Transverse colon (tissue), 4 donors: Measurements from ENCODE around the gene HELZ. TPM values are rescaled to one million over a fixed set of nuclear protein-coding genes. Genes with fewer than 3 reads are reported as not detected.

Experiments
- DNase-seq: peaks from one replicate; pipeline ENCODE4 v3.0.0-alpha.2; 2019
- H3K27ac ChIP-seq, 4 donors: fragments of 200-600 bp; sonication (generic); 2 replicates each; pipeline ENCODE4 v1.5.1; 2016 to 2018; ENCODE audit warnings: inconsistent platforms in 4 of 4
- H3K27me3 ChIP-seq: fragments of 200-600 bp; sonication (generic); 2 replicates; pipeline ENCODE4 v1.5.1; 2017; ENCODE audit warnings: inconsistent platforms
- H3K36me3 ChIP-seq, 4 donors: fragments of 200-600 bp; sonication (generic); 2 replicates each; pipeline ENCODE4 v1.5.1; 2017 to 2019; ENCODE audit warnings: inconsistent platforms in 4 of 4
- H3K4me1 ChIP-seq, 4 donors: fragments of 200-600 bp; sonication (generic); 2 replicates each; pipeline ENCODE4 v1.5.1; 2017 to 2020; ENCODE audit warnings: inconsistent platforms in 4 of 4
- H3K4me3 ChIP-seq, 4 donors: fragments of 200-600 bp; sonication (generic); 1 replicate in 1 of 4; 2 replicates in 3 of 4; pipeline versions ENCODE4 v1.5.1 to v1.6.1; 2017 to 2019; ENCODE audit warnings: inconsistent platforms in 4 of 4
- H3K9me3 ChIP-seq, 2 donors: fragments of 200-600 bp; sonication (generic); 2 replicates each; pipeline ENCODE4 v1.5.1; 2017 to 2019; ENCODE audit warnings: inconsistent platforms in 2 of 2
- EP300 ChIP-seq: sonication (generic); formaldehyde crosslinking; IDR thresholded peaks from one replicate; pipeline ENCODE4 v1.6.1; 2017; ENCODE audit warnings: antibody characterized with exemption, low read depth
- POLR2A ChIP-seq: fragments of 450-650 bp; IDR thresholded peaks from one replicate; pipeline ENCODE4 v1.6.1; 2016; ENCODE audit warnings: antibody characterized with exemption, mild to moderate bottlenecking, moderate library complexity
- POLR2AphosphoS5 ChIP-seq, 3 donors: sonication (generic); formaldehyde crosslinking; IDR thresholded peaks; one replicate each; pipeline ENCODE4 v1.6.1; 2016; ENCODE audit warnings: antibody characterized with exemption in 3 of 3
- WGBS, 2 donors: methylation state at CpG; one replicate each; pipeline ENCODE4 v1.1.5; 2018; ENCODE audit warnings: low coverage in 1 of 2; 5-methylcytosine and 5-hydroxymethylcytosine counted together
- in situ Hi-C, 4 donors: fragments of 200-750 bp; cut with MboI; loops; one replicate each; pipeline versions ENCODE4 v1.15.0 to v1.15.1; 2017; ENCODE audit warnings: low sequenced_read_pairs in 3 of 4, low pct_ligation_motif_present in 1 of 4, low pct_unique_long_range_greater_than_20kb in 1 of 4
- intact Hi-C: fragments of 100-400 bp; cut with DNase I; formaldehyde crosslinking; loops from one replicate; pipeline ENCODE4 v1.15.1; 2023; ENCODE audit warnings: low total_unique reads
- total RNA-seq, 4 donors: library from RNA; depleted of rRNA; stranded (reverse); fragments of >200 nt; gene quantifications; one replicate each; pipeline ENCODE4 v1.1.0, GENCODE V29; 2016
- TF ChIP-seq, protein P1 (sequence below), 5 experiments: fragments of 200-600 bp in 3 of 5; fragments of 450-650 bp in 2 of 5; sonication (generic) in 3 of 5; IDR thresholded peaks; 1 replicate in 2 of 5; 2 replicates in 3 of 5; pipeline ENCODE4 v1.5.1; 2016 to 2017; ENCODE audit warnings: antibody characterized with exemption in 5 of 5, inconsistent platforms in 3 of 5, mild to moderate bottlenecking in 2 of 5, moderate library complexity in 1 of 5

HELZ gene
- total RNA-seq, 4 donors from 2014 or later, result 31.8 to 126 (median 56.0) TPM

DNA sequence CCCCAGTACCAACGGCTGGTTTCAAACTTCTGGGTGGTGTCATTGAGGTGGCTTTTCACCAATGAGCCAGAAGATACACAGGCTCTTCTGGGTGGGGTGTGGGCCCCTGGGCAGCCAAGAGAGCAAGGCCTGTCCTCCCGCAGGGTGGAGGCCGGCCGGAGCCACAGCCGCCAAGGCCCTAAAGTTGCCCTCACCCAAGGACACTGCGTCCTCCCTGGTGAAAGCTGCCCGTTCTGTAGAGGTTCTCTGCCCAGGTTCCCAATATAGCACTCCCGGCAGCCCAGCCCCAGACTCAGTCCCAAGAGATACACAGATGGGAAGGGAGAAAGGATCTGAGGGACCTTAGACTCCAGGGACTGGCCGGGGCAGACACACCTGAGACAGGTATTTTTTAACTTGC lies 211.4 kb downstream of the HELZ start:
- H3K27ac ChIP-seq, result no peak overlapping the region
- no peaks in the 10 kb centered on the region for H3K4me1 ChIP-seq
- WGBS, 2 donors, result 94 to 95% methylated on average over 4 to 9 of the region's 9 CpGs
- in situ Hi-C loops (no loop called here), intact Hi-C loops (no loop called here)
- H3K36me3 ChIP-seq, result no peaks in the 10 kb centered on the region
- H3K4me3 ChIP-seq, result no peak overlapping the region
- no peaks in the 10 kb centered on the region for H3K27me3 ChIP-seq
- TF ChIP-seq POLR2AphosphoS5 (IDR thresholded peaks at IDR 0.05), result no peak
- no peak for TF ChIP-seq POLR2A
- TF ChIP-seq EP300, result no peak
- TF ChIP-seq, protein P1, sequence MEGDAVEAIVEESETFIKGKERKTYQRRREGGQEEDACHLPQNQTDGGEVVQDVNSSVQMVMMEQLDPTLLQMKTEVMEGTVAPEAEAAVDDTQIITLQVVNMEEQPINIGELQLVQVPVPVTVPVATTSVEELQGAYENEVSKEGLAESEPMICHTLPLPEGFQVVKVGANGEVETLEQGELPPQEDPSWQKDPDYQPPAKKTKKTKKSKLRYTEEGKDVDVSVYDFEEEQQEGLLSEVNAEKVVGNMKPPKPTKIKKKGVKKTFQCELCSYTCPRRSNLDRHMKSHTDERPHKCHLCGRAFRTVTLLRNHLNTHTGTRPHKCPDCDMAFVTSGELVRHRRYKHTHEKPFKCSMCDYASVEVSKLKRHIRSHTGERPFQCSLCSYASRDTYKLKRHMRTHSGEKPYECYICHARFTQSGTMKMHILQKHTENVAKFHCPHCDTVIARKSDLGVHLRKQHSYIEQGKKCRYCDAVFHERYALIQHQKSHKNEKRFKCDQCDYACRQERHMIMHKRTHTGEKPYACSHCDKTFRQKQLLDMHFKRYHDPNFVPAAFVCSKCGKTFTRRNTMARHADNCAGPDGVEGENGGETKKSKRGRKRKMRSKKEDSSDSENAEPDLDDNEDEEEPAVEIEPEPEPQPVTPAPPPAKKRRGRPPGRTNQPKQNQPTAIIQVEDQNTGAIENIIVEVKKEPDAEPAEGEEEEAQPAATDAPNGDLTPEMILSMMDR (IDR thresholded peaks at IDR 0.05), result no peak
- H3K9me3 ChIP-seq, result no peaks in the 10 kb centered on the region
- no peak for DNase-seq

- H3K27me3 ChIP-seq, result no peaks in the 10 kb centered on the region
- H3K4me1 ChIP-seq, result no peaks in the 10 kb centered on the region
- 95% methylated on average over 13 of the region's 13 CpGs; no CpG with 5 or more reads in 1 of the 2 donors for WGBS, 2 donors
- no peak overlapping the region for H3K27ac ChIP-seq
- H3K36me3 ChIP-seq, result no peaks in the 10 kb centered on the region
- in situ Hi-C loops, result no loop called here
- DNase-seq, result no peak
- H3K9me3 ChIP-seq, result no peaks in the 10 kb centered on the region
- intact Hi-C loops, result no loop called here
- TF ChIP-seq POLR2A (no peak), EP300 (no peak), POLR2AphosphoS5 (IDR thresholded peaks at IDR 0.05) (no peak)
- TF ChIP-seq, protein P1 (IDR thresholded peaks at IDR 0.05), result no peak
- no peak overlapping the region for H3K4me3 ChIP-seq
These were observed 212.0 kb downstream of the HELZ start for GRCh38 chr17:67032985-67033384.

- 83 to 87% methylated on average over 6 to 14 of the region's 14 CpGs for WGBS, 2 donors
- Histone ChIP-seq H3K36me3 (no peaks in the 10 kb centered on the region), H3K27ac (no peak overlapping the region), H3K9me3 (no peaks in the 10 kb centered on the region), H3K4me1 (no peaks in the 10 kb centered on the region), H3K4me3 (no peak overlapping the region), H3K27me3 (no peaks in the 10 kb centered on the region)
- intact Hi-C loops, result no loop called here
- in situ Hi-C loops, result no loop called here
- DNase-seq, result no peak
- TF ChIP-seq POLR2A (no peak), POLR2AphosphoS5 (IDR thresholded peaks at IDR 0.05) (no peak), EP300 (no peak)
- TF ChIP-seq, protein P1 (IDR thresholded peaks at IDR 0.05), result no peak
These were observed 212.6 kb downstream of the HELZ start for GRCh38 chr17:67032382-67032781.

GRCh38 chr17:67030641-67031040 lies 214.4 kb downstream of the HELZ start:
- no peaks in the 10 kb centered on the region for H3K9me3 ChIP-seq
- TF ChIP-seq POLR2AphosphoS5 (IDR thresholded peaks at IDR 0.05) (no peak), EP300 (no peak)
- TF ChIP-seq, protein P1 (IDR thresholded peaks at IDR 0.05), result no peak
- no peak for DNase-seq
- H3K4me3 ChIP-seq, result no peak overlapping the region
- in situ Hi-C loops (no loop called here), intact Hi-C loops (no loop called here)
- peaks cover 0 to 2% (median 1%) of the 10 kb centered on the region in 4 donors for H3K4me1 ChIP-seq
- no peaks in the 10 kb centered on the region for H3K36me3 ChIP-seq
- H3K27ac ChIP-seq, result no peak overlapping the region
- H3K27me3 ChIP-seq, result no peaks in the 10 kb centered on the region
- 88% methylated on average over 21 of the region's 21 CpGs; no CpG with 5 or more reads in 1 of the 2 donors for WGBS, 2 donors
